Uterus (tissue), 4 donors: ENCODE results near the gene MAN2A1. TPM values are rescaled to one million over a fixed set of nuclear protein-coding genes. Genes with fewer than 3 reads are reported as not detected.

Experiments used
- DNase-seq, 2 donors: peaks; one replicate each; pipeline ENCODE4 v3.0.0-alpha.2; 2019 to 2020
- H3K27ac ChIP-seq, 2 donors: fragments of 200-600 bp; sonication (generic); 1 replicate in 1 of 2; 2 replicates in 1 of 2; pipeline ENCODE4 v1.5.1; 2016 to 2018
- H3K27me3 ChIP-seq, 2 donors: fragments of 200-600 bp; sonication (generic); one replicate each; pipeline ENCODE4 v1.5.1; 2018 to 2019; ENCODE audit warnings: control low read depth in 1 of 2
- H3K36me3 ChIP-seq, 2 donors: fragments of 200-600 bp; sonication (generic); one replicate each; pipeline ENCODE4 v1.5.1; 2019; ENCODE audit warnings: control low read depth in 1 of 2
- H3K4me1 ChIP-seq, 2 donors: fragments of 200-600 bp; sonication (generic); one replicate each; pipeline ENCODE4 v1.5.1; 2018 to 2019; ENCODE audit warnings: control low read depth in 1 of 2
- H3K4me3 ChIP-seq, 2 donors: fragments of 200-600 bp; sonication (generic); 1 replicate in 1 of 2; 2 replicates in 1 of 2; pipeline ENCODE4 v1.5.1; 2018 to 2019; ENCODE audit warnings: mild to moderate bottlenecking in 1 of 2
- H3K9me3 ChIP-seq, 2 donors: fragments of 200-600 bp; sonication (generic); one replicate each; pipeline ENCODE4 v1.5.1; 2019; ENCODE audit warnings: control low read depth in 1 of 2
- CTCF ChIP-seq, 4 experiments: fragments of 200-600 bp in 2 of 4; fragments of 450-650 bp in 2 of 4; sonication (generic) in 2 of 4; IDR thresholded peaks; one replicate each; pipeline ENCODE4 v1.5.1; 2016 to 2019; ENCODE audit warnings: antibody characterized with exemption in 4 of 4, mild to moderate bottlenecking in 2 of 4, moderate library complexity in 1 of 4
- POLR2A ChIP-seq, 2 donors: fragments of 450-650 bp; IDR thresholded peaks; one replicate each; pipeline ENCODE4 v1.6.1; 2016; ENCODE audit warnings: antibody characterized with exemption in 2 of 2, mild to moderate bottlenecking in 1 of 2, moderate library complexity in 1 of 2
- intact Hi-C: fragments of 100-400 bp; cut with DNase I; formaldehyde crosslinking; loops from one replicate; pipeline ENCODE4 v1.15.1; 2023; ENCODE audit warnings: low total_unique reads
- total RNA-seq, 4 donors: library from RNA; depleted of rRNA in 3 of 4; stranded (reverse); fragments of >200 nt in 3 of 4; gene quantifications; one replicate each; pipeline versions ENCODE4 v1.1.0 to v1.2.4, GENCODE V29; 2014 to 2023
- donor health status: DM: yes; HTN: yes; CAD: no.

The MAN2A1 gene
- total RNA-seq, 4 donors from 2014 or later, result 22.8 to 109 (median 40.6) TPM

- no peak for DNase-seq
- intact Hi-C loops, result no loop called here
- Histone ChIP-seq H3K4me3 (no peak overlapping the region), H3K9me3 (no peaks in the 10 kb centered on the region), H3K36me3 (peaks cover 0 to 4% of the 10 kb centered on the region in 2 donors), H3K27ac (no peak overlapping the region), H3K4me1 (no peaks in the 10 kb centered on the region), H3K27me3 (no peaks in the 10 kb centered on the region)
- no peak for TF ChIP-seq CTCF (IDR thresholded peaks at IDR 0.05)
- TF ChIP-seq POLR2A (IDR thresholded peaks at IDR 0.05), result no peak
These were observed 123.0 kb downstream of the MAN2A1 start for GRCh38 chr5:109812698-109813097.

- intact Hi-C loops, result no loop called here
- no peak for DNase-seq
- Histone ChIP-seq H3K9me3 (no peaks in the 10 kb centered on the region), H3K27ac (no peak overlapping the region), H3K4me3 (no peak overlapping the region), H3K36me3 (no peaks in the 10 kb centered on the region), H3K27me3 (no peaks in the 10 kb centered on the region), H3K4me1 (no peaks in the 10 kb centered on the region)
- no peak for TF ChIP-seq CTCF (IDR thresholded peaks at IDR 0.05)
- TF ChIP-seq POLR2A (IDR thresholded peaks at IDR 0.05), result no peak
These were observed 127.0 kb downstream of the MAN2A1 start for GRCh38 chr5:109816732-109817131.

- H3K36me3 ChIP-seq, result no peaks in the 10 kb centered on the region
- intact Hi-C loops, result no loop called here
- TF ChIP-seq POLR2A (IDR thresholded peaks at IDR 0.05) (no peak), CTCF (IDR thresholded peaks at IDR 0.05) (no peak)
- no peak for DNase-seq
- no peaks in the 10 kb centered on the region for H3K27me3 ChIP-seq
- H3K9me3 ChIP-seq, result no peaks in the 10 kb centered on the region
- H3K4me1 ChIP-seq, result no peaks in the 10 kb centered on the region
- H3K4me3 ChIP-seq, result no peak overlapping the region
- H3K27ac ChIP-seq, result no peak overlapping the region
These were observed 130.2 kb downstream of the MAN2A1 start for GRCh38 chr5:109819878-109820277.

- H3K4me3 ChIP-seq, result no peak overlapping the region
- TF ChIP-seq POLR2A (IDR thresholded peaks at IDR 0.05) (no peak), CTCF (IDR thresholded peaks at IDR 0.05) (no peak)
- H3K27me3 ChIP-seq, result no peaks in the 10 kb centered on the region
- no peaks in the 10 kb centered on the region for H3K9me3 ChIP-seq
- H3K36me3 ChIP-seq, result no peaks in the 10 kb centered on the region
- intact Hi-C loops, result no loop called here
- H3K4me1 ChIP-seq, result no peaks in the 10 kb centered on the region
- no peak for DNase-seq
- H3K27ac ChIP-seq, result no peak overlapping the region
These were observed 133.9 kb downstream of the MAN2A1 start for GRCh38 chr5:109823597-109823996.

GRCh38 chr5:109825450-109825849 lies 135.7 kb downstream of the MAN2A1 start:
- intact Hi-C loops, result no loop called here
- Histone ChIP-seq H3K27ac (no peak overlapping the region), H3K9me3 (no peaks in the 10 kb centered on the region), H3K4me1 (no peaks in the 10 kb centered on the region), H3K4me3 (no peak overlapping the region), H3K36me3 (no peaks in the 10 kb centered on the region), H3K27me3 (no peaks in the 10 kb centered on the region)
- TF ChIP-seq POLR2A (IDR thresholded peaks at IDR 0.05) (no peak), CTCF (IDR thresholded peaks at IDR 0.05) (no peak)
- DNase-seq, result no peak
